GM23338 (cell line): Measurements from ENCODE around the gene TFIP11. TPM values are rescaled to one million over a fixed set of nuclear protein-coding genes. Genes with fewer than 3 reads are reported as not detected.

ENCODE experiments used
- ATAC-seq: fragments of 200-7000 bp; cut with Tn5 transposase; 3 replicates; pipeline ENCODE4 v1.9.1; 2020
- DNase-seq: peaks from one replicate; pipeline ENCODE4 v3.0.0-alpha.2; 2015; ENCODE audit warnings: low spot score
- H2AFZ ChIP-seq: fragments of 200-600 bp; sonication (generic); 2 replicates; pipeline ENCODE4 v1.8.0; 2016; ENCODE audit warnings: antibody characterized with exemption, mild to moderate bottlenecking, moderate library complexity
- H3F3A ChIP-seq: fragments of 200-600 bp; sonication (generic); replicated peaks from 2 replicates; pipeline ENCODE4 v1.8.0; 2017; ENCODE audit warnings: antibody characterized with exemption, mixed run types, low read depth
- H3K27ac ChIP-seq: fragments of 200-600 bp; sonication (generic); 2 replicates; pipeline ENCODE4 v1.6.1; 2016; ENCODE audit warnings: low read depth
- H3K27me3 ChIP-seq: fragments of 200-600 bp; sonication (generic); 2 replicates; pipeline ENCODE4 v1.8.0; 2016; ENCODE audit warnings: mild to moderate bottlenecking, mixed run types, moderate library complexity; ENCODE audit not compliant: insufficient read depth
- H3K36me3 ChIP-seq: fragments of 200-600 bp; sonication (generic); 2 replicates; pipeline ENCODE4 v1.8.0; 2016; ENCODE audit warnings: mild to moderate bottlenecking; ENCODE audit not compliant: insufficient read depth
- H3K4me1 ChIP-seq: fragments of 200-600 bp; sonication (generic); 2 replicates; pipeline ENCODE4 v1.8.0; 2016; ENCODE audit warnings: mild to moderate bottlenecking, moderate library complexity; ENCODE audit not compliant: insufficient read depth
- H3K4me2 ChIP-seq: fragments of 200-600 bp; sonication (generic); 2 replicates; pipeline ENCODE4 v1.7.1; 2017; ENCODE audit warnings: mixed run types
- H3K4me3 ChIP-seq: fragments of 200-600 bp; sonication (generic); 2 replicates; pipeline ENCODE4 v1.6.1; 2016; ENCODE audit warnings: mixed run types
- H3K79me2 ChIP-seq: fragments of 200-600 bp; sonication (generic); replicated peaks from 2 replicates; pipeline ENCODE4 v1.8.0; 2017; ENCODE audit warnings: mild to moderate bottlenecking; ENCODE audit not compliant: insufficient read depth
- H3K9me2 ChIP-seq: fragments of 200-600 bp; sonication (generic); 2 replicates; pipeline ENCODE4 v1.8.0; 2017; ENCODE audit not compliant: insufficient read depth
- H4K20me1 ChIP-seq: fragments of 200-600 bp; sonication (generic); replicated peaks from 2 replicates; pipeline ENCODE4 v1.8.0; 2017; ENCODE audit warnings: mild to moderate bottlenecking; ENCODE audit not compliant: insufficient read depth
- H3K27ac Mint-ChIP-seq: 2 replicates; pipeline ENCODE4 v1.8.0; 2020; ENCODE audit warnings: inconsistent platforms, mild to moderate bottlenecking, moderate library complexity, mixed read lengths
- H3K27me3 Mint-ChIP-seq: 3 replicates; pipeline ENCODE4 v1.8.0; 2022; ENCODE audit warnings: low read depth, mild to moderate bottlenecking, moderate library complexity, mixed read lengths, inconsistent platforms; ENCODE audit not compliant: insufficient read depth, poor library complexity
- H3K36me3 Mint-ChIP-seq: 3 replicates; pipeline ENCODE4 v1.8.0; 2021; ENCODE audit warnings: low read depth, mild to moderate bottlenecking, inconsistent platforms, moderate library complexity, mixed read lengths
- H3K4me1 Mint-ChIP-seq: 3 replicates; pipeline ENCODE4 v1.8.0; 2020; ENCODE audit warnings: mild to moderate bottlenecking, inconsistent platforms, mixed read lengths
- H3K4me3 Mint-ChIP-seq: 3 replicates; pipeline ENCODE4 v1.8.0; 2021; ENCODE audit warnings: moderate library complexity, mild to moderate bottlenecking, inconsistent platforms, mixed read lengths
- H3K9me3 Mint-ChIP-seq: 3 replicates; pipeline ENCODE4 v1.8.0; 2020; ENCODE audit warnings: moderate library complexity, mild to moderate bottlenecking, inconsistent platforms, mixed read lengths
- JUNB ChIP-seq: IDR thresholded peaks from one replicate; pipeline ENCODE4 v1.6.1; 2016; ENCODE audit warnings: antibody characterized with exemption; ENCODE audit not compliant: unreplicated experiment
- NANOG ChIP-seq: IDR thresholded peaks from 2 replicates; pipeline ENCODE4 v1.6.1; 2016; ENCODE audit warnings: antibody characterized with exemption, borderline replicate concordance
- ZNF331 ChIP-seq: fragments of 250-450 bp; sonication (Bioruptor Pico); IDR thresholded peaks from 2 replicates; pipeline ENCODE4 v1.5.0; 2020; ENCODE audit warnings: low read depth, mild to moderate bottlenecking, moderate library complexity
- polyA plus RNA-seq: library from polyadenylated mRNA; unstranded; fragments of >200 nt; fragmentation: Nextera tagmentation; extraction: Ambion mirVana; gene quantifications from 2 replicates; pipeline ENCODE4 v1.2.1, GENCODE V29; 2016
- total RNA-seq: library from RNA; depleted of rRNA; stranded (reverse); fragments of >200 nt; shearing (Covaris generic); gene quantifications from 2 replicates; pipeline ENCODE4 v1.2.3, GENCODE V29; 2014
- TF ChIP-seq, protein P1 (sequence below): fragments of 250-450 bp; sonication (Bioruptor Pico); IDR thresholded peaks from 2 replicates; pipeline ENCODE4 v1.5.0; 2020; ENCODE audit warnings: mild to moderate bottlenecking, moderate library complexity
- TF ChIP-seq, protein P2 (sequence below): IDR thresholded peaks from 2 replicates; pipeline ENCODE4 v1.6.1; 2016; ENCODE audit warnings: antibody characterized with exemption
- TF ChIP-seq, protein P3 (sequence below), 2 experiments: fragments of 200-600 bp in 1 of 2; sonication (generic) in 1 of 2; conservative IDR thresholded peaks; 2 replicates each; pipeline versions ENCODE4 v1.5.1 to v1.6.1; 2016 to 2017; ENCODE audit warnings: antibody characterized with exemption in 2 of 2, low read depth in 2 of 2, mild to moderate bottlenecking in 2 of 2, moderate library complexity in 1 of 2

Gene TFIP11
- total and polyA plus RNA-seq, 2 experiments from 2014 or later: 17.1 to 26.2 TPM

DNA sequence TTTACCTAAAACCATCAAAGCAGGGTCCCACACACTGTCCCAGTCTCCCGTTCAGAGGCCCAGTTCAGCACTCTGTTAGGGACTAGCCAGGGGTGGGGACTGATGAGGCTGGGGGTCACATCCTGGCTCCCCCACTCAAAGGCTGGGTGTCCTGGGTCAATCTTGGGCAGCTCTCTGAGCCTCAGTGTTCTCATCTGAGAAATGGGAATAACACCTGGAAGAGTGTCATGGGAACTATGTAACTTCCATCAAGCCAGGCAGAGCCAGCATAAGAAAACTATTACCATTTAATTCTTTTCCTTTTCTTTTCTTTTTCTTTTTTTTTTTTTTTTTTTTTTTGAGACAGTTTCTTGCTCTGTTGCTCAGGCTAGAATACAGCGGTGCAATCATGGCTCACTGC is 39.3 kb upstream of the TFIP11 start (continued):
- TF ChIP-seq, protein P1, sequence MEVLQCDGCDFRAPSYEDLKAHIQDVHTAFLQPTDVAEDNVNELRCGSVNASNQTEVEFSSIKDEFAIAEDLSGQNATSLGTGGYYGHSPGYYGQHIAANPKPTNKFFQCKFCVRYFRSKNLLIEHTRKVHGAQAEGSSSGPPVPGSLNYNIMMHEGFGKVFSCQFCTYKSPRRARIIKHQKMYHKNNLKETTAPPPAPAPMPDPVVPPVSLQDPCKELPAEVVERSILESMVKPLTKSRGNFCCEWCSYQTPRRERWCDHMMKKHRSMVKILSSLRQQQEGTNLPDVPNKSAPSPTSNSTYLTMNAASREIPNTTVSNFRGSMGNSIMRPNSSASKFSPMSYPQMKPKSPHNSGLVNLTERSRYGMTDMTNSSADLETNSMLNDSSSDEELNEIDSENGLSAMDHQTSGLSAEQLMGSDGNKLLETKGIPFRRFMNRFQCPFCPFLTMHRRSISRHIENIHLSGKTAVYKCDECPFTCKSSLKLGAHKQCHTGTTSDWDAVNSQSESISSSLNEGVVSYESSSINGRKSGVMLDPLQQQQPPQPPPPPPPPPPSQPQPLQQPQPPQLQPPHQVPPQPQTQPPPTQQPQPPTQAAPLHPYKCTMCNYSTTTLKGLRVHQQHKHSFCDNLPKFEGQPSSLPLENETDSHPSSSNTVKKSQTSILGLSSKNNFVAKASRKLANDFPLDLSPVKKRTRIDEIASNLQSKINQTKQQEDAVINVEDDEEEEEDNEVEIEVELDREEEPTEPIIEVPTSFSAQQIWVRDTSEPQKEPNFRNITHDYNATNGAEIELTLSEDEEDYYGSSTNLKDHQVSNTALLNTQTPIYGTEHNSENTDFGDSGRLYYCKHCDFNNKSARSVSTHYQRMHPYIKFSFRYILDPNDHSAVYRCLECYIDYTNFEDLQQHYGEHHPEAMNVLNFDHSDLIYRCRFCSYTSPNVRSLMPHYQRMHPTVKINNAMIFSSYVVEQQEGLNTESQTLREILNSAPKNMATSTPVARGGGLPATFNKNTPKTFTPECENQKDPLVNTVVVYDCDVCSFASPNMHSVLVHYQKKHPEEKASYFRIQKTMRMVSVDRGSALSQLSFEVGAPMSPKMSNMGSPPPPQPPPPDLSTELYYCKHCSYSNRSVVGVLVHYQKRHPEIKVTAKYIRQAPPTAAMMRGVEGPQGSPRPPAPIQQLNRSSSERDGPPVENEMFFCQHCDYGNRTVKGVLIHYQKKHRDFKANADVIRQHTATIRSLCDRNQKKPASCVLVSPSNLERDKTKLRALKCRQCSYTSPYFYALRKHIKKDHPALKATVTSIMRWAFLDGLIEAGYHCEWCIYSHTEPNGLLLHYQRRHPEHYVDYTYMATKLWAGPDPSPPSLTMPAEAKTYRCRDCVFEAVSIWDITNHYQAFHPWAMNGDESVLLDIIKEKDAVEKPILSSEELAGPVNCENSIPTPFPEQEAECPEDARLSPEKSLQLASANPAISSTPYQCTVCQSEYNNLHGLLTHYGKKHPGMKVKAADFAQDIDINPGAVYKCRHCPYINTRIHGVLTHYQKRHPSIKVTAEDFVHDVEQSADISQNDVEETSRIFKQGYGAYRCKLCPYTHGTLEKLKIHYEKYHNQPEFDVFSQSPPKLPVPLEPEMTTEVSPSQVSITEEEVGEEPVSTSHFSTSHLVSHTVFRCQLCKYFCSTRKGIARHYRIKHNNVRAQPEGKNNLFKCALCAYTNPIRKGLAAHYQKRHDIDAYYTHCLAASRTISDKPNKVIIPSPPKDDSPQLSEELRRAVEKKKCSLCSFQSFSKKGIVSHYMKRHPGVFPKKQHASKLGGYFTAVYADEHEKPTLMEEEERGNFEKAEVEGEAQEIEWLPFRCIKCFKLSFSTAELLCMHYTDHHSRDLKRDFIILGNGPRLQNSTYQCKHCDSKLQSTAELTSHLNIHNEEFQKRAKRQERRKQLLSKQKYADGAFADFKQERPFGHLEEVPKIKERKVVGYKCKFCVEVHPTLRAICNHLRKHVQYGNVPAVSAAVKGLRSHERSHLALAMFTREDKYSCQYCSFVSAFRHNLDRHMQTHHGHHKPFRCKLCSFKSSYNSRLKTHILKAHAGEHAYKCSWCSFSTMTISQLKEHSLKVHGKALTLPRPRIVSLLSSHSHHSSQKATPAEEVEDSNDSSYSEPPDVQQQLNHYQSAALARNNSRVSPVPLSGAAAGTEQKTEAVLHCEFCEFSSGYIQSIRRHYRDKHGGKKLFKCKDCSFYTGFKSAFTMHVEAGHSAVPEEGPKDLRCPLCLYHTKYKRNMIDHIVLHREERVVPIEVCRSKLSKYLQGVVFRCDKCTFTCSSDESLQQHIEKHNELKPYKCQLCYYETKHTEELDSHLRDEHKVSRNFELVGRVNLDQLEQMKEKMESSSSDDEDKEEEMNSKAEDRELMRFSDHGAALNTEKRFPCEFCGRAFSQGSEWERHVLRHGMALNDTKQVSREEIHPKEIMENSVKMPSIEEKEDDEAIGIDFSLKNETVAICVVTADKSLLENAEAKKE (CRISPR knock-in tag): no peak
- TF ChIP-seq, protein P2, sequence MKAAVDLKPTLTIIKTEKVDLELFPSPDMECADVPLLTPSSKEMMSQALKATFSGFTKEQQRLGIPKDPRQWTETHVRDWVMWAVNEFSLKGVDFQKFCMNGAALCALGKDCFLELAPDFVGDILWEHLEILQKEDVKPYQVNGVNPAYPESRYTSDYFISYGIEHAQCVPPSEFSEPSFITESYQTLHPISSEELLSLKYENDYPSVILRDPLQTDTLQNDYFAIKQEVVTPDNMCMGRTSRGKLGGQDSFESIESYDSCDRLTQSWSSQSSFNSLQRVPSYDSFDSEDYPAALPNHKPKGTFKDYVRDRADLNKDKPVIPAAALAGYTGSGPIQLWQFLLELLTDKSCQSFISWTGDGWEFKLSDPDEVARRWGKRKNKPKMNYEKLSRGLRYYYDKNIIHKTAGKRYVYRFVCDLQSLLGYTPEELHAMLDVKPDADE: no peak
- no peak for TF ChIP-seq NANOG

DNA sequence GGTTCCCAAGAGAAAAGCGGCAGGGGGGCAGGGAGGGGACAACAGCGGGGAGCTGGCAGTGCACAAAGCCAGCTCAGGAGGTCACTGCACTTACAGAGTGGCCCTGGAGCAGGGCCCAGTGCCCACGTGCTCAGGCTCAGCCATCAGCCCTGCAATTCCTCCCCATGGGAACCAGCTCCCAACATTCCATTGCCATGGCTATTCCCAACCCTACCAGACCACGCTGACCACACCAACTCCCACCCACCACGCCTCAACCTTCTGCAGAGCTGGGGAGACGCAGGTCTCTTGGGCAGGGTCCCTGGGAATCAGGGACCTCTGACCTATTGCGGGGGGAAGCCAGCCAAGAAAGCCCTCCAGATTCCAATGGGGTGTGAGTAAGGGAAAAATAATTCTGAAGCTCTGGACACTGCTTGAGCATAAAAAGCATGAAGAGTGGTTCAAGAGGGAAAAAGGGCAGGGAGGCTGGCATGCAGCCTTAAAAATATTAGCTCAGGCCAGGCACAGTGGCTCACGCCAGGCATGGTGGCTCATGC is 38.3 kb upstream of the TFIP11 start:
- H3K4me3 ChIP-seq: no peak overlapping the region
- peak; percentile 28 for ATAC-seq
- H3F3A ChIP-seq: peaks cover 32% of the 10 kb centered on the region
- Mint-ChIP-seq H3K27ac (peak overlapping the region; percentile 69), H3K4me1 (peaks cover 61% of the 10 kb centered on the region), H3K9me3 (no peaks in the 10 kb centered on the region), H3K4me3 (no peak overlapping the region), H3K27me3 (peaks cover 12% of the 10 kb centered on the region), H3K36me3 (peaks cover 11% of the 10 kb centered on the region)
- peak; percentile 36 for DNase-seq
- peak overlapping the region; percentile 91 for H3K27ac ChIP-seq
- no peak overlapping the region for H2AFZ ChIP-seq
- no peaks in the 10 kb centered on the region for H3K36me3 ChIP-seq
- H3K4me2 ChIP-seq: peak overlapping the region; percentile 48; the same call in 1 of the 2 replicates
- peaks cover 92% of the 10 kb centered on the region for H3K79me2 ChIP-seq
- H3K27me3 ChIP-seq: no peaks in the 10 kb centered on the region
- H3K4me1 ChIP-seq: peaks cover 57% of the 10 kb centered on the region
- H4K20me1 ChIP-seq: peaks cover 19% of the 10 kb centered on the region; the same call in 1 of the 2 replicates
- H3K9me2 ChIP-seq: no peaks in the 10 kb centered on the region
- TF ChIP-seq, protein P1 (CRISPR knock-in tag): no peak
- TF ChIP-seq ZNF331 (CRISPR knock-in tag) (no peak), JUNB (no peak)
- TF ChIP-seq, protein P3, sequence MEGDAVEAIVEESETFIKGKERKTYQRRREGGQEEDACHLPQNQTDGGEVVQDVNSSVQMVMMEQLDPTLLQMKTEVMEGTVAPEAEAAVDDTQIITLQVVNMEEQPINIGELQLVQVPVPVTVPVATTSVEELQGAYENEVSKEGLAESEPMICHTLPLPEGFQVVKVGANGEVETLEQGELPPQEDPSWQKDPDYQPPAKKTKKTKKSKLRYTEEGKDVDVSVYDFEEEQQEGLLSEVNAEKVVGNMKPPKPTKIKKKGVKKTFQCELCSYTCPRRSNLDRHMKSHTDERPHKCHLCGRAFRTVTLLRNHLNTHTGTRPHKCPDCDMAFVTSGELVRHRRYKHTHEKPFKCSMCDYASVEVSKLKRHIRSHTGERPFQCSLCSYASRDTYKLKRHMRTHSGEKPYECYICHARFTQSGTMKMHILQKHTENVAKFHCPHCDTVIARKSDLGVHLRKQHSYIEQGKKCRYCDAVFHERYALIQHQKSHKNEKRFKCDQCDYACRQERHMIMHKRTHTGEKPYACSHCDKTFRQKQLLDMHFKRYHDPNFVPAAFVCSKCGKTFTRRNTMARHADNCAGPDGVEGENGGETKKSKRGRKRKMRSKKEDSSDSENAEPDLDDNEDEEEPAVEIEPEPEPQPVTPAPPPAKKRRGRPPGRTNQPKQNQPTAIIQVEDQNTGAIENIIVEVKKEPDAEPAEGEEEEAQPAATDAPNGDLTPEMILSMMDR (conservative IDR thresholded peaks at IDR 0.05; ENCODE audit: low read depth in 2 of 2): no peak
